Esophagus muscularis mucosa (tissue), 4 donors: ENCODE measurements around the gene TBC1D10B. TPM values are rescaled to one million over a fixed set of nuclear protein-coding genes. Genes with fewer than 3 reads are reported as not detected.

Experiments
- DNase-seq: peaks from one replicate; pipeline ENCODE4 v3.0.0-alpha.2; 2017; ENCODE audit errors: extremely low spot score
- H3K27ac ChIP-seq, 4 donors: fragments of 200-600 bp; sonication (generic); replicated peaks in 1 of 4; 1 replicate in 3 of 4; 2 replicates in 1 of 4; pipeline ENCODE4 v1.5.1; 2016 to 2019; ENCODE audit warnings: mild to moderate bottlenecking in 1 of 4
- H3K27me3 ChIP-seq, 4 donors: fragments of 200-600 bp; sonication (generic); one replicate each; pipeline versions ENCODE4 v1.5.1 to v1.6.0; 2016 to 2019
- H3K36me3 ChIP-seq, 4 donors: fragments of 200-600 bp; sonication (generic); one replicate each; pipeline ENCODE4 v1.5.1; 2016 to 2019
- H3K4me1 ChIP-seq, 4 donors: fragments of 200-600 bp; sonication (generic); one replicate each; pipeline ENCODE4 v1.5.1; 2016 to 2019
- H3K4me3 ChIP-seq, 4 donors: fragments of 200-600 bp; sonication (generic); 1 replicate in 2 of 4; 2 replicates in 2 of 4; pipeline ENCODE4 v1.5.1; 2016 to 2019; ENCODE audit warnings: mild to moderate bottlenecking in 4 of 4, moderate library complexity in 1 of 4
- H3K9me3 ChIP-seq, 4 donors: fragments of 200-600 bp; sonication (generic); 1 replicate in 3 of 4; 2 replicates in 1 of 4; pipeline ENCODE4 v1.5.1; 2016 to 2019
- EP300 ChIP-seq: sonication (generic); formaldehyde crosslinking; IDR thresholded peaks from one replicate; pipeline ENCODE4 v1.6.1; 2017; ENCODE audit warnings: antibody characterized with exemption
- POLR2A ChIP-seq: fragments of 450-650 bp; IDR thresholded peaks from one replicate; pipeline ENCODE4 v1.6.1; 2017; ENCODE audit warnings: antibody characterized with exemption, moderate library complexity, mild to moderate bottlenecking, low read depth
- POLR2AphosphoS5 ChIP-seq, 2 donors: sonication (generic); formaldehyde crosslinking; IDR thresholded peaks; one replicate each; pipeline ENCODE4 v1.6.1; 2017; ENCODE audit warnings: antibody characterized with exemption in 2 of 2
- WGBS: methylation state at CpG from one replicate; pipeline ENCODE4 v1.1.5; 2018; 5-methylcytosine and 5-hydroxymethylcytosine counted together
- intact Hi-C: fragments of 100-400 bp; cut with DNase I; formaldehyde crosslinking; loops from one replicate; pipeline ENCODE4 v1.15.1; 2023
- total RNA-seq, 4 donors: library from RNA; depleted of rRNA; stranded (reverse); fragments of >200 nt; gene quantifications; one replicate each; pipeline versions ENCODE4 v1.1.0 to v1.2.1, GENCODE V29; 2016
- TF ChIP-seq, protein P1 (sequence below), 3 experiments: fragments of 200-600 bp in 2 of 3; fragments of 450-650 bp in 1 of 3; sonication (generic) in 2 of 3; IDR thresholded peaks; one replicate each; pipeline ENCODE4 v1.5.1; 2017 to 2019; ENCODE audit warnings: antibody characterized with exemption in 3 of 3, mild to moderate bottlenecking in 2 of 3, moderate library complexity in 1 of 3

Gene TBC1D10B
- total RNA-seq, 4 donors from 2014 or later: 21.2 to 41.5 (median 29.4) TPM

DNA sequence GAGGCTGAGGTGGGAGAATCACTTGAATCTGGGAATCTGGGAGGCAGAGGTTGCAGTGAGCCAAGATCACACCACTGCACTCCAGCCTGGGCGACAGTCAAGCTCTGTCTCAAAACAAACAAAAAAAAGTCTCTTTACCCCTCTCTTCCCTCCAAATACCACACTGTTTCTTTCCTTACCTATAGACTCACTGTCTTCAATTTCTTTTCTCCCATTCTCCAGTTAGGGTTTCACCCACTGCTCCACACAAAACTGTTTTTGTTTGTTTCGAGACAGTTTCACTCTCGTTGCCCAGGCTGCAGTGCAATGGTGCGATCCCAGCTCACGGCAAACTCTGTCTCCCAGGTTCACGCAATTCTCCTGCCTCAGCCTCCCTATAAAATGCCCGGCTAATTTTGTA lies 9.1 kb downstream of the TBC1D10B start:
- H3K27ac ChIP-seq: no peak overlapping the region
- no peaks in the 10 kb centered on the region for H3K9me3 ChIP-seq
- peaks cover 4 to 24% (median 20%) of the 10 kb centered on the region in 4 donors for H3K4me1 ChIP-seq
- 94% methylated on average over 7 of the region's 7 CpGs for WGBS
- TF ChIP-seq, protein P1, sequence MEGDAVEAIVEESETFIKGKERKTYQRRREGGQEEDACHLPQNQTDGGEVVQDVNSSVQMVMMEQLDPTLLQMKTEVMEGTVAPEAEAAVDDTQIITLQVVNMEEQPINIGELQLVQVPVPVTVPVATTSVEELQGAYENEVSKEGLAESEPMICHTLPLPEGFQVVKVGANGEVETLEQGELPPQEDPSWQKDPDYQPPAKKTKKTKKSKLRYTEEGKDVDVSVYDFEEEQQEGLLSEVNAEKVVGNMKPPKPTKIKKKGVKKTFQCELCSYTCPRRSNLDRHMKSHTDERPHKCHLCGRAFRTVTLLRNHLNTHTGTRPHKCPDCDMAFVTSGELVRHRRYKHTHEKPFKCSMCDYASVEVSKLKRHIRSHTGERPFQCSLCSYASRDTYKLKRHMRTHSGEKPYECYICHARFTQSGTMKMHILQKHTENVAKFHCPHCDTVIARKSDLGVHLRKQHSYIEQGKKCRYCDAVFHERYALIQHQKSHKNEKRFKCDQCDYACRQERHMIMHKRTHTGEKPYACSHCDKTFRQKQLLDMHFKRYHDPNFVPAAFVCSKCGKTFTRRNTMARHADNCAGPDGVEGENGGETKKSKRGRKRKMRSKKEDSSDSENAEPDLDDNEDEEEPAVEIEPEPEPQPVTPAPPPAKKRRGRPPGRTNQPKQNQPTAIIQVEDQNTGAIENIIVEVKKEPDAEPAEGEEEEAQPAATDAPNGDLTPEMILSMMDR (IDR thresholded peaks at IDR 0.05): no peak
- no peak for TF ChIP-seq POLR2A
- TF ChIP-seq POLR2AphosphoS5 (IDR thresholded peaks at IDR 0.05): no peak
- no peak for TF ChIP-seq EP300
- intact Hi-C loops: no loop called here
- H3K27me3 ChIP-seq: no peaks in the 10 kb centered on the region
- DNase-seq: no peak
- peaks cover 18 to 95% (median 79%) of the 10 kb centered on the region in 4 donors for H3K36me3 ChIP-seq
- no peak overlapping the region for H3K4me3 ChIP-seq

DNA sequence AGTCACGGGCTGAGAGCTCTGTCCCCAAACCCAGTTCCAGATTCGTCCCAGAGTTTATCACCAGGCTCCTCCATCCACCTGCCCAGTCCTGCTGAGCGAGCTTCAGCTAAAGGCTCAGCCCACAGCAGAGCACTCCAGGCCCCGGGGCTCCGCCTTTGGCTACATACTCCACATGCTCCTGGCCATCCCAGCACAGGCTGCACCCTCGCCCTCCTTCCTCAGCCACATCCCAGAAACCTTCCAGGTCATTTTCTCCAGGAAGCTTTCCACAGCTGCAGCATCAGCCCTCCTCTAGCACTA lies 10.5 kb downstream of the TBC1D10B start:
- intact Hi-C loops: loop anchor here (10.0 kb wide), 1 partner anchor 45 kb away; the partner anchor contains the start of gene ZNF771
- H3K4me1 ChIP-seq: peaks cover 7 to 20% (median 17%) of the 10 kb centered on the region in 4 donors
- no peak overlapping the region for H3K27ac ChIP-seq
- WGBS: 84% methylated on average over 6 of the region's 6 CpGs
- H3K36me3 ChIP-seq: peaks cover 17 to 81% (median 70%) of the 10 kb centered on the region in 4 donors
- H3K27me3 ChIP-seq: no peaks in the 10 kb centered on the region
- no peak for DNase-seq
- no peaks in the 10 kb centered on the region for H3K9me3 ChIP-seq
- no peak overlapping the region for H3K4me3 ChIP-seq
- TF ChIP-seq EP300: no peak
- TF ChIP-seq POLR2A: no peak
- TF ChIP-seq, protein P1 (IDR thresholded peaks at IDR 0.05): no peak
- no peak for TF ChIP-seq POLR2AphosphoS5 (IDR thresholded peaks at IDR 0.05)

DNA sequence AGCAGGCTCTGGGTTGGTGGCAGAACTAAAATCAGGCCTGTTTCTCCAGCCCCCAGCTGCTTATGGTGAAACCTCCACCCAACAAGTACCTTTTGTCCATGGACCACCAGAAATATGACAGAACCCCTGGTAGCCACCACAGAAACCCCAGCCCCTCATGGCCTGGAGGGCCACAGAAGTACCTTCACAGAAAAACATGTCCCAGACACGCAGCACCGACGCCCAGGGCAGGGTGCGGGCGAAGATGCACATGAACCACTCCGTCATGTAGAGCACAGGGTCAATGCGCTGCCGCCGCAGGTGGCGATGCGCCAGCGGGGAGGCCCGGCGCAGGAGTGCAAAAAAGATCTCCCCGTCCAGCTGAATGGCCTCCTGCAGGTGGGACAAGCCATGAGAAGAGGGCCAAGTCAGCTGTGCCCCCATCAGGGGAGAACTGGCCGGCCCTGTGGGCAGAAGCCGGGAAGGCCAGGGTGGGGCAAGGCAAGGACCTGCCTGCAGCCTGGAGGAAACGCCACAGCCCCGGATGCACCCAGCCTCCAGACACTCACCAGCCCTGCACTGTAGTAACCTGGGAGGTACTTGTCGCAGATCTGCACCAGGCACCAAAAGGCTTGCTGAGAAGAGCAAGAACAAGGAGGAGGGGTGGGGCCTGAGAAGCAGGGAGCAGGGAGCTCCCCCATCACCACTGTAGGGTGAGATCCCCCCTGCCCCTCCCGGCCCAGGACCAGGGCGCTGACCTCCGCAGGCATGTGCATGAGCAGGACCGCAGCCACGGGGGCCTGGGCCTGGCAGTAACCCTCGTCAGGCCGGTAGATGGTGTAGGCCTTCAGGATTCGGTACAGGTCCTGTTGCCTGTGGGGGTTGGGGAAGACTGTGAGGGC lies 11.1 kb downstream of the TBC1D10B start:
- H3K27ac ChIP-seq: no peak overlapping the region
- H3K9me3 ChIP-seq: no peaks in the 10 kb centered on the region
- intact Hi-C loops: loop anchor here (10.0 kb wide), 1 partner anchor 46 kb away; the partner anchor contains the start of gene ZNF771
- no peak overlapping the region for H3K4me3 ChIP-seq
- WGBS: 90% methylated on average over 21 of the region's 28 CpGs
- TF ChIP-seq, protein P1 (IDR thresholded peaks at IDR 0.05): no peak
- TF ChIP-seq EP300: no peak
- peaks cover 13 to 75% (median 65%) of the 10 kb centered on the region in 4 donors for H3K36me3 ChIP-seq
- H3K4me1 ChIP-seq: peaks cover 10 to 25% (median 20%) of the 10 kb centered on the region in 4 donors
- H3K27me3 ChIP-seq: no peaks in the 10 kb centered on the region
- no peak for DNase-seq

DNA sequence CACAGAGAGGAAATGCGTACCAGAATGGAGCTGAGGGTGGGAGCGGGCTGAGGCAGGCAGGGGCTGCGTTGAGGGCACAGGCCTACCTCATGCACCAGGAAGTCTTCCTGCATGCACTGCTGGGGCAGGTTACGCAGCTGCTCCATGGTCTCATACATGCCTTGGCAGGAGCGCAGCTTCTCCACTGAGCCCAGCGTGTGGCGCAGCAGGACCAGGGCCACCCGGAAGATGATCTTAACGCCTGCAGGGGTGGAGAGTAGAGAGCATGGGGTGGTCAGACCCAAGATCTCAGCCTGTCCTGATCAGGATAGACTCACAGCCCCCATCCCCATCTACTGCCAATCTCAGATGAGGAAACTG lies 11.7 kb downstream of the TBC1D10B start:
- H3K27ac ChIP-seq: no peak overlapping the region
- no peaks in the 10 kb centered on the region for H3K27me3 ChIP-seq
- H3K4me3 ChIP-seq: no peak overlapping the region
- H3K9me3 ChIP-seq: no peaks in the 10 kb centered on the region
- no peak for TF ChIP-seq POLR2AphosphoS5 (IDR thresholded peaks at IDR 0.05)
- no peak for TF ChIP-seq EP300
- TF ChIP-seq POLR2A: no peak
- TF ChIP-seq, protein P1 (IDR thresholded peaks at IDR 0.05): no peak
- intact Hi-C loops: loop anchor here (10.0 kb wide), 1 partner anchor 46 kb away; the partner anchor contains the start of gene ZNF771
- peaks cover 16 to 32% (median 27%) of the 10 kb centered on the region in 4 donors for H3K4me1 ChIP-seq
- 87% methylated on average over 8 of the region's 9 CpGs for WGBS
- H3K36me3 ChIP-seq: peaks cover 10 to 72% (median 65%) of the 10 kb centered on the region in 4 donors
- no peak for DNase-seq
